Activated T-cell treated with anti-CD3 and anti-CD28 coated beads for 4 hours (primary cell): ENCODE measurements around the gene SEMA3A.
"Not testable (repeated sequence)": the region's sequence is repeated elsewhere in the genome, so short reads cannot be mapped to it uniquely, and the experiment has no call there.

ENCODE experiments used
- DNase-seq: peaks from one replicate; pipeline ENCODE4 v3.0.0-alpha.2; 2020

The SEMA3A gene

GRCh38 chr7:84107259-84107658 lies 87.3 kb downstream of the SEMA3A start:
- DNase-seq = no peak

DNA sequence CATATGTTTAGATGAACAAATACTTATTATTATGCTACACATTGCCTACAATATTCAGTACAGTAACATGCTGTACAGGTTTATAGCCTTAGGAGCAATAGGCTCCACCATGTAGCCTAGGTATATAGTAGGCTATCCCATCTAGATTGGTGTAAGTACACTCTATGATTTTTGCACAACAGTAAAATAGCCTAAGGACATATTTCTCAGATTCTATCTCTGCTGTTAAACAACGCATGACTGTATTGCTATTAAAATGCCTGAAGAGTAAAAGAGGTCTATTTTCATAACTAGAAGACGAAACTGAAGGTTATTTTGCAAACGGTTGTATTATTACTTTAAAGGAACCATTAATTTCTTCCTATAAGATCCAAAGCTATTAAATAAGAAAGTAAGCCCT lies 88.3 kb downstream of the SEMA3A start:
- no peak for DNase-seq

DNA sequence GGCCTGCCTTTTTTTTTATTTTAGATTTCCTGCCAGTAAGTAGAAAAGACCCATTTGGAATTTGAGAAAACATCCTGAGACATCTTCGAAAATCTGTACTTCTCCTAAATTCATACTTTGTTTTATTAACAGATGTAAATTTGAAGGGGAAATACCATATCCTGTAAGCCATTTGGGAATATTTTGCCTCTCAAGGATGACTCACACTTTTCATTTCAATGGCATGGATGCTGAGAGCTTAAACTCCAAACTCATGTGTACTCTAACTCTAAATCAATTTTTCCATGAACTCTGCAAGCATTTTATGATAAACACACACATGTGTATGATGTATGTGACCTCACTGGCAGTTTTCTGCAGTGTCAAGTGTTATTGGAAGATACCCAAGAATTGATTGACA lies 89.0 kb downstream of the SEMA3A start:
- no peak for DNase-seq

DNA sequence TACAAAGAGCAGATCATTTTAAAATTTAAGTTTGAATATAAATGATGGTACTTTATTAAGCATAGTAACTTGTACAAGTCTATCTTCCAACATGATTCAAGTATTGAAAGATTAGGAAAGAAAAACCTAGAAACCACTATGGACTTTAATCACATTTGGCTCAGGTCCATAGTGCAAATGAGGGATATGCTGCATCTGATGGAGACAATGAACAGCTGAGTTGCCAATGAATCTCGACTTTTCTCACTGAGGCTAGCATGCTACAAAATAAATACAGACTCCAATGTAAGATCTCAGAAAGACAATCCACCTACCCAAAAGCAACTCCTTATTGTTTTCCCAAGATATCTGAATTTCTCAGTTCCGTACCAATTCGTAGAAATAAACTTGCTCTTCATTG lies 89.8 kb downstream of the SEMA3A start:
- DNase-seq = no peak

DNA sequence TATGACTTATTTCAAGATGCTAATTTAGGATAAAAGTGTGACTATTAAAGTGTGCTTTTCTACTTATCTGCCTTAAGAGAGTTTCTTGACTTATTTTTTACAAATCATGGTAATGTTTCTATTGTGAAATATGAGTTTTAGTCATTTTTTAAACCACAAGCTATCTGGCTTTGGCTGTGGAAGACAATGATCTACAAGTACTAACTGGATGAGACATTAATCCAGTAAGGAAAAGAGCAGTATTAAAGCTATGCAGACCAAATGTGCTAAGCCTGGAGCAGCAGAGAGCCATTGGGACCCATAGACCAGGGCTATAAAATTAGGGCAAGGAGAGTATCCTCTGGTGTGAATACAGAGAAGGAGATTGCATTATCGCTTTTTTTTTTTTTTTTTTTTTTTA lies 92.4 kb downstream of the SEMA3A start:
- no peak for DNase-seq

DNA sequence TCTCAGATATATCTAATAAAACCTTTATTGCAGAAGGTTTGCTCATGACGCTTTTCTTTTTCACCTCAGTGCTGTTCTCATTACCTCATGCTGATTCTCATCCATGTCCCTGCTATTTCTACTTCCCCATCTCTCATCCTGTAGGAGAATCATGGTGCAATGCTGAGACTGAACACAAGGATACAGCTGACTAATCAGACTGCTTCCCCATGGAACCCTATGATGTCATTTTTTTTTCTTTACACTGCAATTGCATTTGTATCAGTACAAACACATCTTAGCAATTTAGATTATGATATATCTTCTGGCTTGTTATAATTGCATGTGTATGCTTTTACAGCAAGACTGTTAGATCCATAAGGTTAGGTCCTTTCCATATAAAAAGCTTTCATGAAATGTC lies 93.7 kb downstream of the SEMA3A start:
- DNase-seq = no peak

- no peak for DNase-seq
These were observed 98.6 kb downstream of the SEMA3A start for GRCh38 chr7:84095971-84096370.

- DNase-seq = no peak
These were observed 102.4 kb downstream of the SEMA3A start for GRCh38 chr7:84092207-84092606.

DNA sequence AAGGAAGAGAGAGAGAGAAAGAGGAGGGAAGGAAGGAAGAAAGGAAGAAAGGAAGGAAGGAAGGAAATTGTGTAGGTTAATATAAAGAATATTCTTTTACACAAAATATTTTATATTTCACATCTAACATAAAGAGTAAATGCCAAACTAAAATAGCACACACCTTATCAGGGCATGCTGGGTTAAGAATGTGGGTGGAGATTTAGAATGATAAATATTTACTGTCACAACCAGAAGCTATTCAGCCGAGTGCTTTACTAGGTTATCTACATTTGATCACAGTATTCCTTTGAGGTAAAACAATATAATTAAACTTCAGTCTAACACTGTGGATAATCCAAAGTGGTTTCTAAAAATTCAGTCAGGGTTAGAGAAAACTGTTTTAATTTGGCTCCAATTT lies 103.3 kb downstream of the SEMA3A start:
- no peak for DNase-seq

DNA sequence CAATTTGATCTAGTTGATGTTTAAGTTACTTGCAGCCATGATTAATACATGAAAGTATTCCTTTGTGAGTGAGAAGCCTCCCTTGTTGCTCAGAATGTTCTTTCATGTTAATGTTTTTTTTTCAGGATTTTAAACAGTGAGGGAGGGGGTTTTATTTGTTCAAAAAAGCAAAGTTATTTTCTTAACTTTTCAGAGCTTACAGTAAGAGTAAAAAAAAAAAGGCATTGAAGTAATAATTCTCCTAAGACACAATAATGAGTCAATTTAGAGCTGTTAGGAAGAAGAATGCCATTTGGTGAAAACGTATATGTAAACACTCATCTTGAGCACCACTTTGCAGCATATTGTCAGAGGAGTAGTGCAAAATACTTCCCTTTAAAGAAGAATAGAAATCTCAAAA lies 105.8 kb downstream of the SEMA3A start:
- no peak for DNase-seq

- no peak for DNase-seq
These were observed 108.6 kb downstream of the SEMA3A start for GRCh38 chr7:84085998-84086397.

GRCh38 chr7:84085147-84085546 lies 109.4 kb downstream of the SEMA3A start:
- DNase-seq = no peak

GRCh38 chr7:84083846-84084245 lies 110.7 kb downstream of the SEMA3A start:
- no peak for DNase-seq

DNA sequence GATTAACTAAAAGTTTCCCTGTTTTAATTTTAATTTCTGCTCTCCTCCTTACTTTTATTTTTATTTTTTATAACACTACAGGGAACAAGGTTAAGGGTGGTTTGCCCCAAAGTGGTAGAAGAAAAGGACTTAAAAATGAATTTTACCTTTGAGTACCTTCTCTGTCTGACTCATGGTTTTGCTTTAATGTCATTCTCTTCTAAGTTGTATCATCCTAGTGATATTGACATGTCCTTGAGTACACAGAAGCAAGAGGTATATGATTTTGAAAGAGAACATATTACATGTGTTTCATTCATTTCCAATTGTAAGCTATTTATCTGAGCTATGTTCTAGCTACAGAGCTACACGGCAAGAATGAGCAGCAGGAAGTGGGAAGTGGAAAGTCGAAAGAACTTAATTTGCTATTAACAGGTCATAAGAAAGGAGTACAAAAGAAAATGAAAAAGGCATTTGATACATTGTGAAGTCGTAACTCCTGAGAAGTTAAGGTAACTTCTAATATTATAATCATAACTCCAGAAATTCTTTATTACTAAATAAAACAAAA lies 112.5 kb downstream of the SEMA3A start:
- DNase-seq = no peak

DNA sequence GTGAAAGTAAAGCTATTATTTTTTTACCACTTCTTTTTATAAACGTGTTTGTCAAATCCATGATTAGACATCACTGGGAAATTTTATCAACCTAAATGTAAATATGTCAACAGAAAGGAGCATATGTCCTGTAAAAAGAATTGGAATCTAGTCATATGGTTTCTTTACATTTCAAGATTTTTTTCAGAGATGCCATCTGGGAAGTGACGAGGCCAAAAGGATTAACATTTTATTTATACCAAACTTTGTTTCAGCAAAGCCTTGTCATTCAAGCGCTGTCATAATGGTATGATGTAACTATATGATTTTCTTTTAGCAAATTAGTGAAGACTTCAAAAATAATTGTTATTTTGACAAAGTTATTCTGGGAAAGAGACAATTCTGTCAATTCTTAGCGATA lies 117.3 kb downstream of the SEMA3A start:
- DNase-seq = no peak

GRCh38 chr7:84076219-84076618 lies 118.4 kb downstream of the SEMA3A start:
- no peak for DNase-seq

- no peak for DNase-seq
These were observed 121.3 kb downstream of the SEMA3A start for GRCh38 chr7:84073186-84073875.

GRCh38 chr7:84070770-84071169 lies 123.8 kb downstream of the SEMA3A start:
- no peak for DNase-seq

DNA sequence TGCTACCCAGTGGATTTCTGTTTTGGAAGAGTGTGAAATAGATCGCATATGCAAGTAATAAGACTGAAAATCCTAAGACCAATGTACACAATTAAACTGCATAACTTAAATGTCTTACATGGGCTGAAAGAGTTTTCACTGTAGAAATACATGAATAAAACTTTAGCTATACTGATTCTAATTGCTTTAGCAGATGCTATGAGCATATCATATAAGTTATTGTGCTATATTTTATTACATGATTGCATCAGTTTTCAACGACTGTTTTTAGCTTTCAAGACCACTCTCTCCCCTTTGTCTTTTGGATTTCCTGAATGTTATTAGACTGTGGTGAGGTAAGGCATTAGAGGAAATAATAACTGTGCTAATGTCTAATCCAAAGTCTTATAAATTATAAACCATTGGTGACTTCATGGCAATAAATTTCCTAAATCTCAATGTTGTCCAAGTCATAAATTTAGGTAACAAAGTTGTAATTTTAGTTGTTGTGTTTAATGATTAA lies 124.5 kb downstream of the SEMA3A start:
- DNase-seq = no peak

DNA sequence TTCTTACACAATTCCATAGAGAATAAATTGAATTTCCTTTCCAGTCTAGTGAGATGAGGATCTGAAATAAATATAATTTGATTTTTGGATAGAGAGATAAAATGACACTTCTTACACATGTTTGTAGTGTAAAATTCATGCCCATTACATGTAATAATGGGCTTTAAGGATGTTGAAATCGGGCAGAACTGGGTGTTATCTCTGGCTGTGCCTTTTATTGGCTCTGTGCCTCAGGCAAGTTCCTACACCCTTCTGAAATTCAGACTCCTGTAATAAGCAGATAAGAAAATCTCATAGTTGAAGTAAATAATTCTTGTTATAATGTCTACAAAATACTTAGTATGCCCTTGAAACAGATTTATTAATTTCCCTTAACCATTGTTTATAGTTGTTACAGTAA lies 125.6 kb downstream of the SEMA3A start:
- DNase-seq = no peak

- DNase-seq = not testable (repeated sequence)
These were observed 132.1 kb downstream of the SEMA3A start for GRCh38 chr7:84062489-84062901.

DNA sequence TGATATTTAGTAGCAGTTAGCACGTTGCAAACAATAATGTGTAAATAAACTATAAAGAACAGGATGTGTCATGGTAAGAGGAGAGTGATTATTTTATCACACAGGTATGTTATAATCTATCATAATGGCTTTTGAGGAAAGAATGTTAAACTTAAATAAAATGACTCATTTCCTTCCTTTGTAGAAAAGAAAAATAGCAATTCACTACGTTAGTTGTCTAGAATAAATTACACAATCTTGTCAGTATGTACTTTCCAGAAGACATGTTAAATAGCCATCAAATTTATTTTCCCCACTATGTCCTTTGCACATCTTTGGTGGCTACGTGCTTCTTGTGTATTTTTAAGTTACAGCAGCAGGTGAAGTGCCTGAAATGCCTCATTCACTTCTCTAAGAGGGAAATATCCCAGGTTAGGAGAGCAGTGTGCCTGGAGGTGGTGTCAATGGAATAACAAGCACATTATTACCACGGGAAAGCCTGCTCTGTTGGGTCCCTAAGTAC lies 133.8 kb downstream of the SEMA3A start:
- no peak for DNase-seq

DNA sequence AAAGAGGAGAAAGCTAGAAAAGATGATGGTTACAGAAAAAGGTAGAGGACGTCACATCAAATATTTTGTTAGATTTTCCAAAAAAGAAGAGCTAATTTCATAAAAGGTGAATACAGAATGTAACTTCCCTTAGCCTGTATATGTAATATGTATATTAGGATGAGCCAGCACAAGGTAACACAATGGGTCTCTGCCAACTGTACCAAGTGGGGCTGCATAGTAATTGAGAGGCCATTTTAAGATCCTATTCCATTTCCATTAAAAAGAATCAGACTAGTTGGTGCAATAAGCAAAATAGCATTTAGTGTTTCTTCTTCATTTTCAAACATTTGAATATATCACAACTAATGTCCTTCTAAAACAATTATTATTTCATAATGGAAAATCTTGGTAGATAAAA lies 134.6 kb downstream of the SEMA3A start:
- DNase-seq = no peak

DNA sequence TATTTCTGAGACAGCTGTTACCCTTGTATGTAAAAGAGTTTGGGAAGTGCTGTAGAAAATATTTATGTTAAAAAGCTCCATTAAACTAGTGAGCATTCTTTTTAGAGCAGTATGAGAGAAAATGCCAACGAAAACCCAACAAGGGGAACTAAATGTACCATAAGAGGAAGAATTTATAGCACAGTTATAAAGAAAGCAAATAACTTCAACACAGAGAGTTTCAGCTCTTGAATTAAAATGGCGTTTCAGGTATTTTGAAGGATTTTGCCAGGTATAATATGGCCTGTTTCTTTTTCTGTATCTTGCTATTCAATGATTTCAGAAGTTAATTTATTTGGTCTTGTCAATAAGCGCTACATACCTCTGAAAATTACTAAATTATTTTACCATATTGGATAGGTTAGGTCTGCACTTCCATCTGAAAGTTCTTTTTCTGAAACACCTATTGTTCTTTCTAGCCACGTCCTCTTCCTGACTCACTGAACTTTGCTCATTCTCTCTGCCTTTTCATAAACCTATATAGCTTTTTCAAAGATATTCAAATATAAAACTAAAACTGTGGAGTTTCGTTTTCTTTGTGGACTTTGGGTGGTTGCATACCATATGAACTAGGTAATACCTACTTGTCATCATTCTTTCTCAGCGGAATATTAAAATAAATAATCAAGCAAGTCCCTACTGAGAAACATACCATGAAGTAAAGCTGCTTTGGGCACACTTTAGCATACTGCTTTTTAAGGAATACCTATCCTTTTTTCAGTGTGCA lies 136.1 kb downstream of the SEMA3A start:
- DNase-seq = no peak
